Measurements from ENCODE around the gene ZNF362. TPM values are rescaled to one million over a fixed set of nuclear protein-coding genes. Genes with fewer than 3 reads are reported as not detected.

ZNF362 gene
- total and polyA plus RNA-seq, 4 donors: 2.3 to 6.3 (median 5.4) TPM

DNA sequence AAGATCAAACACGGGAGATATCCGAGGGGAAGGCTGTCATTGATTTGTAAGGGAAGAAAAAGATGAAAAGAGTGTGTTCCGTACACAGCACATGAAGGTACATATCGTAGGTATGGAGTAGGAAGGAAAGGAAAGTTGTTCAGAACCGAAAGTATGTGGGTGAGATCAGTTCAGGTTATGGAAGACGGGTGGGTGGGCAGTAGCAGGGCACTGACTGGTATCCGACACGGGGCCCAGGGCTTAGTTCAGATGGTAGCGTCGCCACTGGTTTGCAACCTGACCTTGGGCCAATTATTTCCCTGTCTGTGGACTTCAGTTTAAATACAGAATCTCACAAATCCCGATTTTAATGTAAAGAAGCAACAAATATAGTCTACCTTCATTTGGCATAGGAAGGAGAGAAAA is 92.4 kb downstream of the ZNF362 start:
- Histone ChIP-seq H3K4me1 (ENCODE audit: control insufficient read depth in 4 of 4, insufficient read depth in 4 of 4, low read length in 3 of 4) (peaks cover 3 to 52% (median 32%) of the 10 kb centered on the region in 4 donors), H3K9me3 (ENCODE audit: control insufficient read depth in 4 of 4, low read length in 3 of 4) (no peaks in the 10 kb centered on the region), H3K36me3 (ENCODE audit: control insufficient read depth in 4 of 4, insufficient read depth in 3 of 4, low read depth in 1 of 4, low read length in 3 of 4) (no peaks in the 10 kb centered on the region), H3K4me3 (ENCODE audit: low read depth in 1 of 3, low read length in 3 of 3) (peak overlapping the region; percentile 86 to 94 (median 92)), H3K27me3 (ENCODE audit: control insufficient read depth in 4 of 4, insufficient read depth in 4 of 4, low read length in 3 of 4) (no peaks in the 10 kb centered on the region), H3K27ac (ENCODE audit: low read depth in 1 of 2, low read length in 2 of 2) (peak overlapping the region; percentile 97 to 99), H3K9ac (ENCODE audit: low read depth in 1 of 2, low read length in 2 of 2) (peak overlapping the region; percentile 92 to 99)
- TF ChIP-seq FOXA1 (IDR thresholded peaks at IDR 0.05) (no peak), YY1 (IDR thresholded peaks at IDR 0.05) (peak; percentile 36)
- DNase-seq (ENCODE audit: low spot score): no peak
- 2% methylated on average over 11 of the region's 11 CpGs for WGBS

DNA sequence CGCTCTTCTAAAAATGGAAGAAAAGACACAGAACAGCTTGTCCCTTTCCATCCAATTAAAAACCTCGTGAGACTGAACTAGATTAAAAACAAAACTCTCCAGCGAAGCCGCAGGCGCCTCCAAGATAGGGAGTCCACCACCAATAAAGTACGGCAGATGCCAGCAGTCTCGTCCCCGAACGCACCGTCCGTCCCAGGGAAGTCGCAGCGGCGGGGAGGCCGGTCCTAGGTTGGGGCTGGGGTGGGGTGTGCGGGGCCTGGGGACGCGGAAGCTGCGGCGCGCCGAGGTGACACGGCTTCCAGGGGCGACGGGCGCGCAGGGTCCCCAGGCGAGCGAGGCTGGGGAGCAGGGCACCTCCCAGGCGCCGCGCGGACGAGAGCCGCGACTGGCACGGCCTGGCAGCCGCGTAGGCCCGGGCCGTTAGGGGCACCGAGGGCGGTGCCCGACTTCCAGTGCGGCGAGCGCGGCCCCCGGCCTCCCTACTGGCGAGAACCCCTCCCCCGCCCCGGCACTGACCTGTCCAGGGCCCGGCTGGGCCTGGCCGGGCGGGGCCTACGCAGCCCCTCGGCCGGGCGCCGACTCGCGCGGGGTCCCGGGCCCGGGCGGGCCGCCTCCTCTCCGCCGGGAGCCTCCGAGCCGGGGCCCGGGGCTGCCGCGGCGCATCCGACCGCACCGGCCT is 92.9 kb downstream of the ZNF362 start:
- H3K9ac ChIP-seq (ENCODE audit: low read depth in 1 of 2, low read length in 2 of 2): peak overlapping the region; percentile 92 to 99
- peaks cover 3 to 47% (median 27%) of the 10 kb centered on the region in 4 donors for H3K4me1 ChIP-seq (ENCODE audit: control insufficient read depth in 4 of 4, insufficient read depth in 4 of 4, low read length in 3 of 4)
- H3K27ac ChIP-seq (ENCODE audit: low read depth in 1 of 2, low read length in 2 of 2): peak overlapping the region; percentile 97 to 99
- WGBS: under 1% methylated on average over 78 of the region's 78 CpGs
- DNase-seq (ENCODE audit: low spot score): peak; percentile 58
- H3K4me3 ChIP-seq (ENCODE audit: low read depth in 1 of 3, low read length in 3 of 3): peak overlapping the region; percentile 86 to 94 (median 92)
- H3K27me3 ChIP-seq (ENCODE audit: control insufficient read depth in 4 of 4, insufficient read depth in 4 of 4, low read length in 3 of 4): no peaks in the 10 kb centered on the region
- H3K36me3 ChIP-seq (ENCODE audit: control insufficient read depth in 4 of 4, insufficient read depth in 3 of 4, low read depth in 1 of 4, low read length in 3 of 4): no peaks in the 10 kb centered on the region
- no peaks in the 10 kb centered on the region for H3K9me3 ChIP-seq (ENCODE audit: control insufficient read depth in 4 of 4, low read length in 3 of 4)
- TF ChIP-seq HNF4G (IDR thresholded peaks at IDR 0.05) (no peak), JUND (IDR thresholded peaks at IDR 0.05) (no peak), FOXA1 (IDR thresholded peaks at IDR 0.05) (no peak), RXRA (IDR thresholded peaks at IDR 0.05) (no peak), SP1 (IDR thresholded peaks at IDR 0.05) (no peak), EGR1 (IDR thresholded peaks at IDR 0.05; ENCODE audit: low read depth in 2 of 2) (no peak), YY1 (IDR thresholded peaks at IDR 0.05) (no peak), HNF4A (conservative IDR thresholded peaks at IDR 0.05) (no peak), NR2F2 (IDR thresholded peaks at IDR 0.05) (no peak), FOXA2 (IDR thresholded peaks at IDR 0.05) (no peak), GABPA (IDR thresholded peaks at IDR 0.05 in 1 of 2, conservative IDR thresholded peaks at IDR 0.05 in 1 of 2) (no peak), TAF1 (conservative IDR thresholded peaks at IDR 0.05) (no peak), RAD21 (IDR thresholded peaks at IDR 0.05) (no peak)
- TF ChIP-seq, protein P1, sequence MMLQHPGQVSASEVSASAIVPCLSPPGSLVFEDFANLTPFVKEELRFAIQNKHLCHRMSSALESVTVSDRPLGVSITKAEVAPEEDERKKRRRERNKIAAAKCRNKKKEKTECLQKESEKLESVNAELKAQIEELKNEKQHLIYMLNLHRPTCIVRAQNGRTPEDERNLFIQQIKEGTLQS (IDR thresholded peaks at IDR 0.05): no peak
- TF ChIP-seq, protein P2, sequence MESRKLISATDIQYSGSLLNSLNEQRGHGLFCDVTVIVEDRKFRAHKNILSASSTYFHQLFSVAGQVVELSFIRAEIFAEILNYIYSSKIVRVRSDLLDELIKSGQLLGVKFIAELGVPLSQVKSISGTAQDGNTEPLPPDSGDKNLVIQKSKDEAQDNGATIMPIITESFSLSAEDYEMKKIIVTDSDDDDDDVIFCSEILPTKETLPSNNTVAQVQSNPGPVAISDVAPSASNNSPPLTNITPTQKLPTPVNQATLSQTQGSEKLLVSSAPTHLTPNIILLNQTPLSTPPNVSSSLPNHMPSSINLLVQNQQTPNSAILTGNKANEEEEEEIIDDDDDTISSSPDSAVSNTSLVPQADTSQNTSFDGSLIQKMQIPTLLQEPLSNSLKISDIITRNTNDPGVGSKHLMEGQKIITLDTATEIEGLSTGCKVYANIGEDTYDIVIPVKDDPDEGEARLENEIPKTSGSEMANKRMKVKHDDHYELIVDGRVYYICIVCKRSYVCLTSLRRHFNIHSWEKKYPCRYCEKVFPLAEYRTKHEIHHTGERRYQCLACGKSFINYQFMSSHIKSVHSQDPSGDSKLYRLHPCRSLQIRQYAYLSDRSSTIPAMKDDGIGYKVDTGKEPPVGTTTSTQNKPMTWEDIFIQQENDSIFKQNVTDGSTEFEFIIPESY (IDR thresholded peaks at IDR 0.05): no peak
- TF ChIP-seq, protein P3, sequence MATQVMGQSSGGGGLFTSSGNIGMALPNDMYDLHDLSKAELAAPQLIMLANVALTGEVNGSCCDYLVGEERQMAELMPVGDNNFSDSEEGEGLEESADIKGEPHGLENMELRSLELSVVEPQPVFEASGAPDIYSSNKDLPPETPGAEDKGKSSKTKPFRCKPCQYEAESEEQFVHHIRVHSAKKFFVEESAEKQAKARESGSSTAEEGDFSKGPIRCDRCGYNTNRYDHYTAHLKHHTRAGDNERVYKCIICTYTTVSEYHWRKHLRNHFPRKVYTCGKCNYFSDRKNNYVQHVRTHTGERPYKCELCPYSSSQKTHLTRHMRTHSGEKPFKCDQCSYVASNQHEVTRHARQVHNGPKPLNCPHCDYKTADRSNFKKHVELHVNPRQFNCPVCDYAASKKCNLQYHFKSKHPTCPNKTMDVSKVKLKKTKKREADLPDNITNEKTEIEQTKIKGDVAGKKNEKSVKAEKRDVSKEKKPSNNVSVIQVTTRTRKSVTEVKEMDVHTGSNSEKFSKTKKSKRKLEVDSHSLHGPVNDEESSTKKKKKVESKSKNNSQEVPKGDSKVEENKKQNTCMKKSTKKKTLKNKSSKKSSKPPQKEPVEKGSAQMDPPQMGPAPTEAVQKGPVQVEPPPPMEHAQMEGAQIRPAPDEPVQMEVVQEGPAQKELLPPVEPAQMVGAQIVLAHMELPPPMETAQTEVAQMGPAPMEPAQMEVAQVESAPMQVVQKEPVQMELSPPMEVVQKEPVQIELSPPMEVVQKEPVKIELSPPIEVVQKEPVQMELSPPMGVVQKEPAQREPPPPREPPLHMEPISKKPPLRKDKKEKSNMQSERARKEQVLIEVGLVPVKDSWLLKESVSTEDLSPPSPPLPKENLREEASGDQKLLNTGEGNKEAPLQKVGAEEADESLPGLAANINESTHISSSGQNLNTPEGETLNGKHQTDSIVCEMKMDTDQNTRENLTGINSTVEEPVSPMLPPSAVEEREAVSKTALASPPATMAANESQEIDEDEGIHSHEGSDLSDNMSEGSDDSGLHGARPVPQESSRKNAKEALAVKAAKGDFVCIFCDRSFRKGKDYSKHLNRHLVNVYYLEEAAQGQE (IDR thresholded peaks at IDR 0.05): no peak
- TF ChIP-seq, protein P4, sequence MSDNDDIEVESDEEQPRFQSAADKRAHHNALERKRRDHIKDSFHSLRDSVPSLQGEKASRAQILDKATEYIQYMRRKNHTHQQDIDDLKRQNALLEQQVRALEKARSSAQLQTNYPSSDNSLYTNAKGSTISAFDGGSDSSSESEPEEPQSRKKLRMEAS (IDR thresholded peaks at IDR 0.05): no peak
- TF ChIP-seq, protein P5, sequence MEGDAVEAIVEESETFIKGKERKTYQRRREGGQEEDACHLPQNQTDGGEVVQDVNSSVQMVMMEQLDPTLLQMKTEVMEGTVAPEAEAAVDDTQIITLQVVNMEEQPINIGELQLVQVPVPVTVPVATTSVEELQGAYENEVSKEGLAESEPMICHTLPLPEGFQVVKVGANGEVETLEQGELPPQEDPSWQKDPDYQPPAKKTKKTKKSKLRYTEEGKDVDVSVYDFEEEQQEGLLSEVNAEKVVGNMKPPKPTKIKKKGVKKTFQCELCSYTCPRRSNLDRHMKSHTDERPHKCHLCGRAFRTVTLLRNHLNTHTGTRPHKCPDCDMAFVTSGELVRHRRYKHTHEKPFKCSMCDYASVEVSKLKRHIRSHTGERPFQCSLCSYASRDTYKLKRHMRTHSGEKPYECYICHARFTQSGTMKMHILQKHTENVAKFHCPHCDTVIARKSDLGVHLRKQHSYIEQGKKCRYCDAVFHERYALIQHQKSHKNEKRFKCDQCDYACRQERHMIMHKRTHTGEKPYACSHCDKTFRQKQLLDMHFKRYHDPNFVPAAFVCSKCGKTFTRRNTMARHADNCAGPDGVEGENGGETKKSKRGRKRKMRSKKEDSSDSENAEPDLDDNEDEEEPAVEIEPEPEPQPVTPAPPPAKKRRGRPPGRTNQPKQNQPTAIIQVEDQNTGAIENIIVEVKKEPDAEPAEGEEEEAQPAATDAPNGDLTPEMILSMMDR (IDR thresholded peaks at IDR 0.05; ENCODE audit: low read depth, low read length, missing input control): no peak

All from liver (tissue), 9 donors.